Caco-2 (cell line): ENCODE measurements around the gene CDH2. TPM values are rescaled to one million over a fixed set of nuclear protein-coding genes. Genes with fewer than 3 reads are reported as not detected.

Experiments used
- BruUV-seq: library from RNA; stranded (reverse); fragments of 400-500 nt; replicated peaks from 2 replicates; lab custom pipeline; 2021; lab: Mats Ljungman, UMichigan
- CTCF ChIA-PET: fragments of 300-600 bp; sonication (Branson Sonifier 250); formaldehyde crosslinking; loops from one replicate; lab custom pipeline; 2022; ENCODE audit warnings: antibody characterized with exemption; lab: Charles Lee
- POLR2A ChIA-PET: fragments of 300-600 bp; sonication (Branson Sonifier 250); formaldehyde crosslinking; loops from one replicate; lab custom pipeline; 2022; ENCODE audit warnings: antibody characterized with exemption; lab: Charles Lee
- DNase-seq, 2 experiments: peaks; one replicate each; pipeline versions ENCODE4 v3.0.0 to v3.0.0-alpha.2; 2020 to 2022
- H3K27me3 ChIP-seq: replicated peaks from 2 replicates; pipeline ENCODE4 v1.6.0; 2011; ENCODE audit warnings: low read length; ENCODE audit not compliant: control insufficient read depth, insufficient read depth
- H3K36me3 ChIP-seq: 2 replicates; pipeline ENCODE4 v1.5.1; 2011; ENCODE audit warnings: low read length; ENCODE audit not compliant: control insufficient read depth, insufficient read depth
- H3K4me1 ChIP-seq: fragments of 250-450 bp; sonication (Bioruptor Pico); 2 replicates; pipeline ENCODE4 v1.5.1; 2020; ENCODE audit warnings: mild to moderate bottlenecking
- H3K4me3 ChIP-seq: 2 replicates; pipeline ENCODE4 v1.5.1; 2011; ENCODE audit warnings: low read depth, mild to moderate bottlenecking, control low read depth, low read length
- H3K9me3 ChIP-seq: fragments of 250-450 bp; sonication (Bioruptor Pico); 2 replicates; pipeline ENCODE4 v1.5.1; 2020; ENCODE audit warnings: mild to moderate bottlenecking, moderate library complexity
- H3K27ac Mint-ChIP-seq: one replicate; pipeline ENCODE4 v1.8.0; 2022; ENCODE audit warnings: mixed read lengths; ENCODE audit not compliant: unreplicated experiment
- H3K27me3 Mint-ChIP-seq: one replicate; pipeline ENCODE4 v1.8.0; 2022; ENCODE audit warnings: mixed read lengths; ENCODE audit not compliant: insufficient read depth, unreplicated experiment
- H3K36me3 Mint-ChIP-seq: one replicate; pipeline ENCODE4 v1.8.0; 2022; ENCODE audit warnings: mild to moderate bottlenecking, mixed read lengths; ENCODE audit not compliant: insufficient read depth, unreplicated experiment
- H3K4me1 Mint-ChIP-seq: one replicate; pipeline ENCODE4 v1.8.0; 2022; ENCODE audit warnings: low read depth, mixed read lengths; ENCODE audit not compliant: unreplicated experiment
- H3K4me3 Mint-ChIP-seq: one replicate; pipeline ENCODE4 v1.8.0; 2022; ENCODE audit warnings: mild to moderate bottlenecking, moderate library complexity, mixed read lengths; ENCODE audit not compliant: unreplicated experiment
- H3K9me3 Mint-ChIP-seq: one replicate; pipeline ENCODE4 v1.8.0; 2022; ENCODE audit warnings: mixed read lengths; ENCODE audit not compliant: unreplicated experiment
- intact Hi-C: fragments of 100-400 bp; cut with micrococcal nuclease; formaldehyde crosslinking; loops from one replicate; pipeline ENCODE4 v1.10.0; 2022; ENCODE audit not compliant: unreplicated experiment
- total RNA-seq: library from RNA; stranded (reverse); gene quantifications from 2 replicates; pipeline ENCODE4 v1.2.3, GENCODE V29; 2022
- TF ChIP-seq, protein P1 (sequence below), 2 experiments: fragments of 200-600 bp in 1 of 2; IDR thresholded peaks; 1 replicate in 1 of 2; 2 replicates in 1 of 2; pipeline versions ENCODE4 v1.5.1 to v1.8.0; 2011 to 2022; ENCODE audit warnings: antibody characterized with exemption in 1 of 2, control low read depth in 1 of 2, inconsistent platforms in 1 of 2, low read depth in 1 of 2, low read length in 1 of 2, mild to moderate bottlenecking in 1 of 2, moderate library complexity in 1 of 2; ENCODE audit not compliant: insufficient read depth in 1 of 2, severe bottlenecking in 1 of 2, unreplicated experiment in 1 of 2

The CDH2 gene
- total RNA-seq, 1 experiment from 2014 or later: 1.4 TPM

DNA sequence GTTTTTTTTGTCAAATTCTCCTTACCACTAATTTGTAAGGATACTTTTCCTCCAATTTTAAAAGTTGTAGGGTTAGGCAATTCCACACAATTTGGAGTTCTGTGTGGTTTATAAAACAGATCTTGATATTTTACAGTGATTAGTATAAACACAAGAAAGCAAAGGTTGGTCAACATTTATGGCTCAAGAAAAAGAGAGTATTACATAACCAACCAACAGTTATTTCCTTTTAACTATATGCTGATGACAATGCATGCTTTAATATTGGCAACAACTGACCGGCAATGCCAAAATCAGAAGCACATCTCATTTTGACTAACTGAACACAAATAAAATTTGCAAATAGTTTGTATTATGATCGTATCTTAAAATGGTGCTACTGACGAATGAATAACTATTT is 137.2 kb downstream of the CDH2 start:
- TF ChIP-seq, protein P1, sequence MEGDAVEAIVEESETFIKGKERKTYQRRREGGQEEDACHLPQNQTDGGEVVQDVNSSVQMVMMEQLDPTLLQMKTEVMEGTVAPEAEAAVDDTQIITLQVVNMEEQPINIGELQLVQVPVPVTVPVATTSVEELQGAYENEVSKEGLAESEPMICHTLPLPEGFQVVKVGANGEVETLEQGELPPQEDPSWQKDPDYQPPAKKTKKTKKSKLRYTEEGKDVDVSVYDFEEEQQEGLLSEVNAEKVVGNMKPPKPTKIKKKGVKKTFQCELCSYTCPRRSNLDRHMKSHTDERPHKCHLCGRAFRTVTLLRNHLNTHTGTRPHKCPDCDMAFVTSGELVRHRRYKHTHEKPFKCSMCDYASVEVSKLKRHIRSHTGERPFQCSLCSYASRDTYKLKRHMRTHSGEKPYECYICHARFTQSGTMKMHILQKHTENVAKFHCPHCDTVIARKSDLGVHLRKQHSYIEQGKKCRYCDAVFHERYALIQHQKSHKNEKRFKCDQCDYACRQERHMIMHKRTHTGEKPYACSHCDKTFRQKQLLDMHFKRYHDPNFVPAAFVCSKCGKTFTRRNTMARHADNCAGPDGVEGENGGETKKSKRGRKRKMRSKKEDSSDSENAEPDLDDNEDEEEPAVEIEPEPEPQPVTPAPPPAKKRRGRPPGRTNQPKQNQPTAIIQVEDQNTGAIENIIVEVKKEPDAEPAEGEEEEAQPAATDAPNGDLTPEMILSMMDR (IDR thresholded peaks at IDR 0.05; ENCODE audit: insufficient read depth in 1 of 2, low read depth in 1 of 2, low read length in 1 of 2, severe bottlenecking in 1 of 2, unreplicated experiment in 1 of 2): no peak
- Histone ChIP-seq H3K4me1 (no peaks in the 10 kb centered on the region), H3K9me3 (no peaks in the 10 kb centered on the region), H3K27me3 (no peaks in the 10 kb centered on the region), H3K36me3 (no peaks in the 10 kb centered on the region), H3K4me3 (no peak overlapping the region)
- no peak overlapping the region for H3K4me3 Mint-ChIP-seq
- ChIA-PET POLR2A (no interaction called here), CTCF (no interaction called here)
- no peaks in the 10 kb centered on the region for H3K27me3 Mint-ChIP-seq
- H3K9me3 Mint-ChIP-seq: no peaks in the 10 kb centered on the region
- no TSS peak for BruUV-seq
- no peaks in the 10 kb centered on the region for H3K4me1 Mint-ChIP-seq
- H3K27ac Mint-ChIP-seq: no peak overlapping the region
- intact Hi-C loops: no loop called here
- no peak for DNase-seq
- no peaks in the 10 kb centered on the region for H3K36me3 Mint-ChIP-seq

DNA sequence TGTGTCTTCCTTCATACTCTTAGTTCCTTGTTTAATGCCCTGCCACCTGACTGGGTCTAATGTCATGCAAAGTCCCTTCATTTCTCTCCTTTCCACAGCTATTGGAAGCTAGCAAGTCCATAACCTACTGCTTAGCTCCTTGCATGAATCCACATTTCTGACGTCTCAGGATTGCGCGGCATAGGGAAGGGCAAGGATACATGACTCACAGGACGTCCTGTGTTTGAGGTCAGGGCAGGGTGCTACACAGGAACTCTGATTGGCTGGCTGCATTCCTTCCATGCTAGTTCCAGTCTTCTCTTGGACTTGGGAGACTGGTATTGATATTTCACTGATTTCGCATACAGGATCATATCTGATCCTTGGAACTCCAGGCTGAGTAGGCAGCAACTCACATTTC is 137.9 kb downstream of the CDH2 start:
- H3K4me1 Mint-ChIP-seq: no peaks in the 10 kb centered on the region
- H3K27ac Mint-ChIP-seq: no peak overlapping the region
- H3K4me3 Mint-ChIP-seq: no peak overlapping the region
- BruUV-seq: no TSS peak
- ChIA-PET CTCF (no interaction called here), POLR2A (no interaction called here)
- intact Hi-C loops: no loop called here
- no peaks in the 10 kb centered on the region for H3K36me3 Mint-ChIP-seq
- no peak for DNase-seq
- no peaks in the 10 kb centered on the region for H3K9me3 Mint-ChIP-seq
- Histone ChIP-seq H3K27me3 (no peaks in the 10 kb centered on the region), H3K4me3 (no peak overlapping the region), H3K9me3 (no peaks in the 10 kb centered on the region), H3K36me3 (no peaks in the 10 kb centered on the region), H3K4me1 (no peaks in the 10 kb centered on the region)
- TF ChIP-seq, protein P1 (IDR thresholded peaks at IDR 0.05; ENCODE audit: insufficient read depth in 1 of 2, low read depth in 1 of 2, low read length in 1 of 2, severe bottlenecking in 1 of 2, unreplicated experiment in 1 of 2): no peak
- no peaks in the 10 kb centered on the region for H3K27me3 Mint-ChIP-seq

DNA sequence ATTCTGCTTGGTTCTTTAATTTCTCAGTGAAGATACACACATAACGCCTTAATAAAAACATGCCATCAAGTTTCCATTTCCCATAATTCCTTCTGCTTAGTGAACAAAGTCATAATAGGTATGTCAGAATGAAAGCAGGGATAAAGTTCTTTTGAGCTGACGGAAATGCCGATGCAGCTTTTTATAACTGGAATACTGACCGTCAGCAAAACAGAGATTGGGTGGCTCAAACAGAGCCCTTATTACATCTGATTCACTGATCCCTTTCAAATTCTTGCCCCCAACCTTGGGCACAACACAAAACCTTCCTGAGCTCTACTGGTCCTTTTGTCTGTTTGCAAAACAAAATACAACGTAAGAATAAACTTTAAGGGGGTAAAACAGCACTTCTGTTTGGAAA is 140.4 kb downstream of the CDH2 start:
- TF ChIP-seq, protein P1 (IDR thresholded peaks at IDR 0.05; ENCODE audit: insufficient read depth in 1 of 2, low read depth in 1 of 2, low read length in 1 of 2, severe bottlenecking in 1 of 2, unreplicated experiment in 1 of 2): no peak
- intact Hi-C loops: no loop called here
- Histone ChIP-seq H3K9me3 (no peaks in the 10 kb centered on the region), H3K4me1 (no peaks in the 10 kb centered on the region), H3K27me3 (no peaks in the 10 kb centered on the region), H3K36me3 (no peaks in the 10 kb centered on the region), H3K4me3 (no peak overlapping the region)
- H3K4me1 Mint-ChIP-seq: no peaks in the 10 kb centered on the region
- H3K27me3 Mint-ChIP-seq: no peaks in the 10 kb centered on the region
- no peak for DNase-seq
- no peaks in the 10 kb centered on the region for H3K9me3 Mint-ChIP-seq
- H3K36me3 Mint-ChIP-seq: no peaks in the 10 kb centered on the region
- no peak overlapping the region for H3K4me3 Mint-ChIP-seq
- BruUV-seq: no TSS peak
- no peak overlapping the region for H3K27ac Mint-ChIP-seq
- POLR2A ChIA-PET: no interaction called here
- CTCF ChIA-PET: no interaction called here
